H1 (cell line): ENCODE measurements around the gene PHF23. TPM values are rescaled to one million over a fixed set of nuclear protein-coding genes. Genes with fewer than 3 reads are reported as not detected.

Experiments
- ASH2L ChIP-seq: fragments of 200-600, 300-600 bp; sonication (generic); IDR thresholded peaks from one replicate; pipeline ENCODE4 v1.7.1; 2017; ENCODE audit warnings: low read length
- ATF3 ChIP-seq: IDR thresholded peaks from 2 replicates; pipeline ENCODE4 v1.6.1; 2011; ENCODE audit warnings: low read depth, mild to moderate bottlenecking, low read length; ENCODE audit not compliant: insufficient read depth
- CEBPB ChIP-seq: IDR thresholded peaks from 2 replicates; pipeline ENCODE4 v1.6.1; 2012; ENCODE audit warnings: low read depth, low read length
- CHD1 ChIP-seq: IDR thresholded peaks from 2 replicates; pipeline ENCODE4 v1.6.1; 2012; ENCODE audit warnings: low read depth, low read length, improper control_type of control experiment
- EP300 ChIP-seq, 2 experiments: IDR thresholded peaks; 1 replicate in 1 of 2; 2 replicates in 1 of 2; pipeline ENCODE4 v1.6.1; 2011 to 2012; ENCODE audit warnings: low read depth in 2 of 2, low read length in 2 of 2, mild to moderate bottlenecking in 2 of 2, borderline replicate concordance in 1 of 2, inconsistent platforms in 1 of 2, moderate library complexity in 1 of 2
- HDAC2 ChIP-seq, 2 experiments: fragments of 300-600 bp in 1 of 2; sonication (generic) in 1 of 2; IDR thresholded peaks; 2 replicates each; pipeline ENCODE4 v1.6.1; 2011 to 2012; ENCODE audit warnings: low read depth in 2 of 2, low read length in 2 of 2, mild to moderate bottlenecking in 2 of 2, moderate library complexity in 2 of 2, borderline replicate concordance in 1 of 2, inconsistent platforms in 1 of 2
- HDAC6 ChIP-seq: IDR thresholded peaks from one replicate; pipeline ENCODE4 v1.7.1; 2012; ENCODE audit warnings: low read depth, mild to moderate bottlenecking, inconsistent platforms, low read length, moderate library complexity
- JUN ChIP-seq: IDR thresholded peaks from 2 replicates; pipeline ENCODE4 v1.6.1; 2011; ENCODE audit warnings: low read depth, mild to moderate bottlenecking, improper control_type of control experiment, low read length
- KDM1A ChIP-seq: fragments of 200-600, 300-600 bp; sonication (generic); IDR thresholded peaks from 2 replicates; pipeline ENCODE4 v1.7.1; 2016; ENCODE audit warnings: mild to moderate bottlenecking, low read length, borderline replicate concordance
- MAFK ChIP-seq: IDR thresholded peaks from 2 replicates; pipeline ENCODE4 v1.6.1; 2012; ENCODE audit warnings: low read depth, mild to moderate bottlenecking, improper control_type of control experiment, low read length
- MAX ChIP-seq: IDR thresholded peaks from 2 replicates; pipeline ENCODE4 v1.6.1; 2012; ENCODE audit warnings: inconsistent platforms
- NRF1 ChIP-seq: IDR thresholded peaks from 2 replicates; pipeline ENCODE4 v1.6.1; 2011; ENCODE audit warnings: mild to moderate bottlenecking, low read depth, low read length, improper control_type of control experiment
- PHF8 ChIP-seq: fragments of 200-600 bp; sonication (generic); conservative IDR thresholded peaks from 2 replicates; pipeline ENCODE4 v1.7.1; 2012; ENCODE audit warnings: low read depth, mild to moderate bottlenecking, inconsistent platforms, low read length, moderate library complexity
- POLR2AphosphoS5 ChIP-seq: IDR thresholded peaks from 2 replicates; pipeline ENCODE4 v1.6.1; 2011; ENCODE audit warnings: low read depth, low read length
- RXRA ChIP-seq: IDR thresholded peaks from 2 replicates; pipeline ENCODE4 v1.6.1; 2011; ENCODE audit warnings: low read depth, mild to moderate bottlenecking, low read length, moderate library complexity; ENCODE audit not compliant: insufficient read depth
- SP4 ChIP-seq: IDR thresholded peaks from 2 replicates; pipeline ENCODE4 v1.6.1; 2012; ENCODE audit warnings: low read length, inconsistent platforms
- SRF ChIP-seq: IDR thresholded peaks from 2 replicates; pipeline ENCODE4 v1.6.1; 2011; ENCODE audit warnings: mild to moderate bottlenecking, low read depth, low read length, moderate library complexity
- TAF1 ChIP-seq: IDR thresholded peaks from 2 replicates; pipeline ENCODE4 v1.6.1; 2011; ENCODE audit warnings: mild to moderate bottlenecking, low read depth, low read length
- TBP ChIP-seq: IDR thresholded peaks from 2 replicates; pipeline ENCODE4 v1.6.1; 2011; ENCODE audit warnings: low read depth, low read length, improper control_type of control experiment
- TEAD4 ChIP-seq: IDR thresholded peaks from 2 replicates; pipeline ENCODE4 v1.6.1; 2012; ENCODE audit warnings: low read depth, low read length, inconsistent platforms, mixed read lengths
- YY1 ChIP-seq: IDR thresholded peaks from 2 replicates; pipeline ENCODE4 v1.6.1; 2011; ENCODE audit warnings: low read depth, mild to moderate bottlenecking, low read length
- polyA plus RNA-seq, 7 experiments: library from polyadenylated mRNA; depleted of rRNA in 3 of 7; stranded (reverse) in 5 of 7; unstranded in 2 of 7; fragments of >200 nt in 5 of 7; fragments of 200-250 nt in 2 of 7; gene quantifications; 1 replicate in 5 of 7; 2 replicates in 1 of 7; 4 replicates in 1 of 7; pipeline versions ENCODE4 v1.2.1 to v1.2.3, GENCODE V29; 2011 to 2013; ENCODE audit warnings: missing spikeins in 2 of 7, mixed read lengths in 2 of 7
- total RNA-seq: library from RNA; stranded (reverse); fragmentation: NEBNext Ultra II Directional; extraction: Animal tissue kit (Norgen Biotek cat#: 25700); gene quantifications from 2 replicates; pipeline ENCODE4 v1.2.1, GENCODE V29; 2021
- TF ChIP-seq, protein P1 (sequence below), 3 experiments: IDR thresholded peaks; 1 replicate in 2 of 3; 2 replicates in 1 of 3; pipeline versions ENCODE4 v1.5.1 to v1.6.1; 2011; ENCODE audit warnings: low read length in 3 of 3, mild to moderate bottlenecking in 3 of 3, inconsistent platforms in 2 of 3, low read depth in 1 of 3, moderate library complexity in 1 of 3; ENCODE audit not compliant: insufficient read depth in 1 of 3; ENCODE audit errors: control extremely low read depth in 1 of 3

Gene PHF23
- total and polyA plus RNA-seq, 2 of the 8 experiments (the other 6 are each of a cell fraction or from before 2014, with no cell fraction given): 47.5 to 62.8 TPM

GRCh38 chr17:7280519-7281073 lies 41.3 kb upstream of the PHF23 start (continued):
- TF ChIP-seq, protein P1, sequence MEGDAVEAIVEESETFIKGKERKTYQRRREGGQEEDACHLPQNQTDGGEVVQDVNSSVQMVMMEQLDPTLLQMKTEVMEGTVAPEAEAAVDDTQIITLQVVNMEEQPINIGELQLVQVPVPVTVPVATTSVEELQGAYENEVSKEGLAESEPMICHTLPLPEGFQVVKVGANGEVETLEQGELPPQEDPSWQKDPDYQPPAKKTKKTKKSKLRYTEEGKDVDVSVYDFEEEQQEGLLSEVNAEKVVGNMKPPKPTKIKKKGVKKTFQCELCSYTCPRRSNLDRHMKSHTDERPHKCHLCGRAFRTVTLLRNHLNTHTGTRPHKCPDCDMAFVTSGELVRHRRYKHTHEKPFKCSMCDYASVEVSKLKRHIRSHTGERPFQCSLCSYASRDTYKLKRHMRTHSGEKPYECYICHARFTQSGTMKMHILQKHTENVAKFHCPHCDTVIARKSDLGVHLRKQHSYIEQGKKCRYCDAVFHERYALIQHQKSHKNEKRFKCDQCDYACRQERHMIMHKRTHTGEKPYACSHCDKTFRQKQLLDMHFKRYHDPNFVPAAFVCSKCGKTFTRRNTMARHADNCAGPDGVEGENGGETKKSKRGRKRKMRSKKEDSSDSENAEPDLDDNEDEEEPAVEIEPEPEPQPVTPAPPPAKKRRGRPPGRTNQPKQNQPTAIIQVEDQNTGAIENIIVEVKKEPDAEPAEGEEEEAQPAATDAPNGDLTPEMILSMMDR (IDR thresholded peaks at IDR 0.05; ENCODE audit: control extremely low read depth in 1 of 3, insufficient read depth in 1 of 3, low read depth in 1 of 3, low read length in 3 of 3): peak; percentile 94 to 100 (median 97)
- no peak for TF ChIP-seq JUN
- TF ChIP-seq ATF3: no peak; the same call in 1 of the 2 replicates
- no peak for TF ChIP-seq SRF
- TF ChIP-seq TEAD4: peak; percentile 78
- TF ChIP-seq TBP: no peak; the same call in none of the 2 replicates
- TF ChIP-seq TAF1: peak; percentile 66; the same call in 1 of the 2 replicates
- no peak for TF ChIP-seq MAFK
- peak; percentile 83 for TF ChIP-seq SP4
- no peak for TF ChIP-seq RXRA
- TF ChIP-seq POLR2AphosphoS5: peak; percentile 45
- no peak for TF ChIP-seq HDAC6
- no peak for TF ChIP-seq KDM1A
- TF ChIP-seq CEBPB: no peak
- peak; percentile 67 for TF ChIP-seq MAX
- peak in 1 of 2 experiments; percentile 10; a peak in 1 of 3 replicates for TF ChIP-seq EP300 (IDR thresholded peaks at IDR 0.05; ENCODE audit: borderline replicate concordance in 1 of 2, low read depth in 2 of 2, low read length in 2 of 2)
- peak; percentile 71; the same call in 1 of the 2 replicates for TF ChIP-seq YY1
- peak; percentile 60 for TF ChIP-seq ASH2L
- TF ChIP-seq PHF8: 0 out of 2 replicates have a peak, but pooled peaks have one; percentile 35
- no peak for TF ChIP-seq CHD1
- no peak for TF ChIP-seq NRF1
- peak; percentile 42 to 96; a peak in 2 of 4 replicates for TF ChIP-seq HDAC2 (IDR thresholded peaks at IDR 0.05; ENCODE audit: borderline replicate concordance in 1 of 2, low read depth in 2 of 2, low read length in 2 of 2)
